Measurements from ENCODE around the gene GPC5. TPM values are rescaled to one million over a fixed set of nuclear protein-coding genes. Genes with fewer than 3 reads are reported as not detected.

GPC5 gene
- total RNA-seq, 2 donors from 2014 or later: 0.83 to 1.3 TPM

DNA sequence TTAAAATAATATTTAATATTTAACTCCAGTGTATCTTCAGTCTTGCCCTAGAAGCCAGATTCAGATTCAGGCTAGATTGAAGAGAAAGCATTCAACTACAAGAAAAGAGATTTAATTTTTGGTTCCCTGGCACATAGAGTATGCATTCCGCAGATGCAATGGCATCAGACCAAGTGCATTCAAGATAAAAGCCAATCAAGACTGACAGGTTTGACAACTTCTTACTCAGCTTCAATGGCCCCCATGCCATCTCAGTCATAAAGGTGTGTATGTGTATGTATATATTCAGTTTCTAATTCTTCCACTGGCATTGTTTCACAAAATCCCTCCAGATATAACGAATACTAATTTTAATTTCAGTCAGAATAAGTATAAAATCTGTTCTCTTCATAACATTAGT, 1177.4 kb downstream of the GPC5 start:
- Histone ChIP-seq H3K27me3 (no peaks in the 10 kb centered on the region), H3K9me3 (no peaks in the 10 kb centered on the region), H3K36me3 (no peaks in the 10 kb centered on the region), H3K27ac (no peak overlapping the region), H3K4me1 (no peaks in the 10 kb centered on the region), H3K4me3 (no peak overlapping the region)
- TF ChIP-seq, protein P1, sequence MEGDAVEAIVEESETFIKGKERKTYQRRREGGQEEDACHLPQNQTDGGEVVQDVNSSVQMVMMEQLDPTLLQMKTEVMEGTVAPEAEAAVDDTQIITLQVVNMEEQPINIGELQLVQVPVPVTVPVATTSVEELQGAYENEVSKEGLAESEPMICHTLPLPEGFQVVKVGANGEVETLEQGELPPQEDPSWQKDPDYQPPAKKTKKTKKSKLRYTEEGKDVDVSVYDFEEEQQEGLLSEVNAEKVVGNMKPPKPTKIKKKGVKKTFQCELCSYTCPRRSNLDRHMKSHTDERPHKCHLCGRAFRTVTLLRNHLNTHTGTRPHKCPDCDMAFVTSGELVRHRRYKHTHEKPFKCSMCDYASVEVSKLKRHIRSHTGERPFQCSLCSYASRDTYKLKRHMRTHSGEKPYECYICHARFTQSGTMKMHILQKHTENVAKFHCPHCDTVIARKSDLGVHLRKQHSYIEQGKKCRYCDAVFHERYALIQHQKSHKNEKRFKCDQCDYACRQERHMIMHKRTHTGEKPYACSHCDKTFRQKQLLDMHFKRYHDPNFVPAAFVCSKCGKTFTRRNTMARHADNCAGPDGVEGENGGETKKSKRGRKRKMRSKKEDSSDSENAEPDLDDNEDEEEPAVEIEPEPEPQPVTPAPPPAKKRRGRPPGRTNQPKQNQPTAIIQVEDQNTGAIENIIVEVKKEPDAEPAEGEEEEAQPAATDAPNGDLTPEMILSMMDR (IDR thresholded peaks at IDR 0.05): no peak
- DNase-seq (ENCODE audit: low spot score): no peak

DNA sequence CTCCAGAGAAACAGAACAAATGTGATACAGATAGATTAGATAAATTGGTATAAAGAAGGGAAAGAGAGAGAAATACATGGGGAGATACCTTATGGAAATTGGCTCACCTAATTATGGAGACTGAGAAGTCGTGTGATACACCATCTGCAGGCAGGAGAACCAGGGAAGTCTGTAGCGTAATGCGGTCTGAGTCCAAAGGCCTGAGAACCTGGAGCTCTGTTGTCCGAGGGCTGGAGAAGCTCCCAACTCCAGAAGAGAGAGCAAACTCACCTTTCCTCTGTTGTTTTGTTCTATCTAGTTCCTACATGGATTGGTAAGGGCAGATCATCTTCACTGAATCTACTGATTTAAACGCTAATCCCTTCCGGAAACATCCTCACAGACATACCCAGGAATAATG, 1179.9 kb downstream of the GPC5 start:
- TF ChIP-seq, protein P1 (IDR thresholded peaks at IDR 0.05): no peak
- H3K27me3 ChIP-seq: no peaks in the 10 kb centered on the region
- no peak overlapping the region for H3K4me3 ChIP-seq
- no peaks in the 10 kb centered on the region for H3K9me3 ChIP-seq
- no peaks in the 10 kb centered on the region for H3K36me3 ChIP-seq
- no peak overlapping the region for H3K27ac ChIP-seq
- H3K4me1 ChIP-seq: no peaks in the 10 kb centered on the region
- no peak for DNase-seq (ENCODE audit: low spot score)

DNA sequence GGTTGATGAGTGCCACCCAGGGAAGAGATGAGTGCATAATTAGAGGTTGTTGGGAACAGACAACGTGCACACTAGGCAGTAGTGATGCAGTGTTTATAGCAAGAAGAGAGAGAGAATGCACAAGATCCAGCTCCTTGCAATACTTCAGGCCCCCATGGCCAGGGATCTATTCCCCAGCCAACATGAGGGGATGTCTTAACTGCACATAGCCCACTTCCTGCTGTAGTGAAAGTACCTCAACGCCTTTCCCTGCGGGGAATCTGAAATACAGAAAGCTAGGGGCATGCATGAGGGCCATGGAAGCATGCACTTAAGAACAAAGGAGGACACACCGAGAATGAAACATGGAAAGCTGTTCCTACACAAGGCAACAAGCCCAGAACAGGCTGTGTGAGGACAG, 1191.5 kb downstream of the GPC5 start:
- no peaks in the 10 kb centered on the region for H3K27me3 ChIP-seq
- no peaks in the 10 kb centered on the region for H3K36me3 ChIP-seq
- no peaks in the 10 kb centered on the region for H3K9me3 ChIP-seq
- H3K4me3 ChIP-seq: no peak overlapping the region
- TF ChIP-seq, protein P1 (IDR thresholded peaks at IDR 0.05): no peak
- no peak for DNase-seq (ENCODE audit: low spot score)
- H3K27ac ChIP-seq: no peak overlapping the region
- no peaks in the 10 kb centered on the region for H3K4me1 ChIP-seq

DNA sequence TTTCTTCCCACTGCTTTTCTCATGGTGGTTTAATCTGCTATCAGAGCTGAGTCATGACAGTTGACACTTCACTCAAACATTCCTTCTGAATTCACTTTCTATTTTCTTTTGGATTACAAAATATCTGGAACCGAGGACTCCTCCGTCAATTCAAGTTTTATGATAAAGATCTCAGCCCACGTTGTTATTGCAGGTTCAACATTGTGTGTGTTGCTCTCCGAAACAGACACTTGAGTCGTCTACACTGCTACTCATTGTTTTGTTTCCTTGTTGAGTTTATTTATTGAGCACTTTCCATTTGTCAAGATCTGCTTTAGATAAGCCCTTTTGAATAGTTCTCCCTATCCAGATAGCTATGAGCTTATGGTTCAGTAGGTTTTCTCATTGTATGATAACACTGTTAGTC, 1192.1 kb downstream of the GPC5 start:
- Histone ChIP-seq H3K9me3 (no peaks in the 10 kb centered on the region), H3K4me1 (no peaks in the 10 kb centered on the region), H3K4me3 (no peak overlapping the region), H3K27ac (no peak overlapping the region), H3K27me3 (no peaks in the 10 kb centered on the region), H3K36me3 (no peaks in the 10 kb centered on the region)
- no peak for DNase-seq (ENCODE audit: low spot score)
- TF ChIP-seq, protein P1 (IDR thresholded peaks at IDR 0.05): no peak

DNA sequence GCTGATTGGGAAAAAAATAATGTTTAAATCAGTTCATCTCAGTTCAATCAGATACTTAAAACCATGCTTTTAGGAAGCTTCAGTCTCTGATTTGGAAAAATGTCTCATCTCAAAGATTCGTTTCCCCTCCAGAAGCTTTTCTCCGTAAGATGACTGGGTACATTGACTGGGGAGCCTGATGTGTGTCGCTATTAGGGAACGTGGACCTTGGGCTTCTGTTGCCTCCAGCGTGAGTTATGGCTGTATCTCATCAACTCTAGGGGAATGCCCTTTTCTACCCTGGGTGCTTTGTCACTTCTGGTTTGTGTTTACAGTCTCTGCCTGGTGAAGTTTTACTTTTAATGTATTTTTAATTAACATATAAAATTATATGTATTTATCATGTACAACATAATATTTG, 1192.7 kb downstream of the GPC5 start:
- H3K4me3 ChIP-seq: no peak overlapping the region
- no peak for DNase-seq (ENCODE audit: low spot score)
- no peaks in the 10 kb centered on the region for H3K27me3 ChIP-seq
- TF ChIP-seq, protein P1 (IDR thresholded peaks at IDR 0.05): no peak
- H3K9me3 ChIP-seq: no peaks in the 10 kb centered on the region
- H3K4me1 ChIP-seq: no peaks in the 10 kb centered on the region
- no peaks in the 10 kb centered on the region for H3K36me3 ChIP-seq
- H3K27ac ChIP-seq: no peak overlapping the region

DNA sequence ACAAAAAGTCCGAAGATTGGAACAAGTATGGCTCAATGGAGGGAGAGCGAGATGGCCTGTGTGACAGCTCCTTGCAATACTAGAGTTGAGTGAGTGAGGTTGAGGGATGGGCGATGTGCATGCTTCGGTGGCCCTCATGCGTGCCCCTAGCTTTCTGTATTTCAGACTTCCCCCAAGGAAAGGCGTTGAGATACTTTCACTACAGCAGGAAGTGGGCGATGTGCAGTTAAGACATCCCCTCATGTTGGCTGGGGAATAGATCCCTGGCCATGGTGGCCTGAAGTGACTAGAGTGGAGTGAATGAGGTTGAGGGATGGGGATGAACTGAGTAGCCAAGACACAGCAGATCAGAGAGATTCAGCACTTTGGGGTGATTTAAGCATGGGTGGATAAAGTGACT, 1194.3 kb downstream of the GPC5 start:
- no peak overlapping the region for H3K27ac ChIP-seq
- H3K36me3 ChIP-seq: no peaks in the 10 kb centered on the region
- no peaks in the 10 kb centered on the region for H3K27me3 ChIP-seq
- H3K4me3 ChIP-seq: no peak overlapping the region
- TF ChIP-seq, protein P1 (IDR thresholded peaks at IDR 0.05): no peak
- H3K9me3 ChIP-seq: no peaks in the 10 kb centered on the region
- no peaks in the 10 kb centered on the region for H3K4me1 ChIP-seq
- DNase-seq (ENCODE audit: low spot score): no peak

Measured in right atrium auricular region (tissue), 2 donors.